ENCODE measurements around the gene TMEM140.
"Not testable (repeated sequence)": the region's sequence is repeated elsewhere in the genome, so short reads cannot be mapped to it uniquely, and the experiment has no call there.

TMEM140 gene

GRCh38 chr7:135165862-135166261, 18.0 kb downstream of the TMEM140 start:
- peaks cover 35 to 50% of the 10 kb centered on the region in 2 donors for H3K36me3 ChIP-seq (ENCODE audit: control insufficient read depth in 2 of 2, insufficient read depth in 2 of 2, low read length in 2 of 2)
- no peak overlapping the region for H3K27ac ChIP-seq (ENCODE audit: low read depth in 2 of 2, low read length in 2 of 2)
- no peak overlapping the region for H3K9ac ChIP-seq (ENCODE audit: low read depth in 1 of 2, low read length in 2 of 2)
- H3K4me3 ChIP-seq (ENCODE audit: low read length in 2 of 2) = no peak overlapping the region
- H3K4me1 ChIP-seq (ENCODE audit: control insufficient read depth in 2 of 2, insufficient read depth in 2 of 2, low read length in 2 of 2) = peaks cover 19 to 25% of the 10 kb centered on the region in 2 donors
- no peaks in the 10 kb centered on the region for H3K9me3 ChIP-seq (ENCODE audit: control insufficient read depth in 2 of 2, low read length in 2 of 2)
- no peaks in the 10 kb centered on the region for H3K27me3 ChIP-seq (ENCODE audit: control insufficient read depth in 2 of 2, insufficient read depth in 2 of 2, low read length in 2 of 2)

- peak overlapping the region in 1 of 2 donors; percentile 11 for H3K27ac ChIP-seq (ENCODE audit: low read depth in 2 of 2, low read length in 2 of 2)
- H3K4me1 ChIP-seq (ENCODE audit: control insufficient read depth in 2 of 2, insufficient read depth in 2 of 2, low read length in 2 of 2) = peaks cover 19 to 24% of the 10 kb centered on the region in 2 donors
- peaks cover 35 to 50% of the 10 kb centered on the region in 2 donors for H3K36me3 ChIP-seq (ENCODE audit: control insufficient read depth in 2 of 2, insufficient read depth in 2 of 2, low read length in 2 of 2)
- H3K9me3 ChIP-seq (ENCODE audit: control insufficient read depth in 2 of 2, low read length in 2 of 2) = no peaks in the 10 kb centered on the region
- no peak overlapping the region for H3K4me3 ChIP-seq (ENCODE audit: low read length in 2 of 2)
- no peak overlapping the region for H3K9ac ChIP-seq (ENCODE audit: low read depth in 1 of 2, low read length in 2 of 2)
- H3K27me3 ChIP-seq (ENCODE audit: control insufficient read depth in 2 of 2, insufficient read depth in 2 of 2, low read length in 2 of 2) = no peaks in the 10 kb centered on the region
These were observed 18.6 kb downstream of the TMEM140 start for GRCh38 chr7:135166338-135166990.

DNA sequence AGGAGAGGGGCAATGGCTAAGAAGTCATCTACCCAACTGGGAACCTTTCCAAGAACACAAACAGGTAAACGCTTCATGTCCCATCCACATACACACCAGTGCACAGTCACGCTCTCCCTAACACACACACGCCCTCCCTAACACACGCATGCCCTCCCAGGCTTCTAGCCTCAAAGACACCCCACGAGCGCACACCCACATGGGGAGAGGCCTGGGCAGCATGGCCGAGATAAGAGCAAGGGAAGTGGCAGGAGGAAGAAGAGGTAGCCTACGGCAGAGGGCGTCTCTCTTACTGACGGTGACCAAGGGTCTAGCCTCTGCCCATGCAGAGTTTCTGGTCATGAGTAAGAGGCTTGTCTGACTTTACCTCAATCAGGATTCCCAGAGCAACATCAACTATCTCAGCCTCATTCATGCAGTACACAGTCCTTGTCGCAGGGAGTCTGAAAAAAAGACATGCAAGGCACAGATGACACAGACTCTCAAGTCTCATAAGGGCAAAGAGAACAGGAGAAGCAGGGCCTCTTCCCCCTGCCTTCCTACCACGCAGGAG, 19.6 kb downstream of the TMEM140 start:
- Histone ChIP-seq H3K36me3 (ENCODE audit: control insufficient read depth in 2 of 2, insufficient read depth in 2 of 2, low read length in 2 of 2) (peaks cover 35 to 46% of the 10 kb centered on the region in 2 donors), H3K4me3 (ENCODE audit: low read length in 2 of 2) (no peak overlapping the region), H3K27ac (ENCODE audit: low read depth in 2 of 2, low read length in 2 of 2) (peak overlapping the region; percentile 33 to 50), H3K9ac (ENCODE audit: low read depth in 1 of 2, low read length in 2 of 2) (no peak overlapping the region), H3K27me3 (ENCODE audit: control insufficient read depth in 2 of 2, insufficient read depth in 2 of 2, low read length in 2 of 2) (no peaks in the 10 kb centered on the region), H3K4me1 (ENCODE audit: control insufficient read depth in 2 of 2, insufficient read depth in 2 of 2, low read length in 2 of 2) (peaks cover 21% of the 10 kb centered on the region in 2 donors), H3K9me3 (ENCODE audit: control insufficient read depth in 2 of 2, low read length in 2 of 2) (no peaks in the 10 kb centered on the region)

GRCh38 chr7:135168001-135168400, 20.1 kb downstream of the TMEM140 start:
- no peaks in the 10 kb centered on the region for H3K27me3 ChIP-seq (ENCODE audit: control insufficient read depth in 2 of 2, insufficient read depth in 2 of 2, low read length in 2 of 2)
- H3K27ac ChIP-seq (ENCODE audit: low read depth in 2 of 2, low read length in 2 of 2) = peak overlapping the region; percentile 48 to 50
- peaks cover 35 to 46% of the 10 kb centered on the region in 2 donors for H3K36me3 ChIP-seq (ENCODE audit: control insufficient read depth in 2 of 2, insufficient read depth in 2 of 2, low read length in 2 of 2)
- no peaks in the 10 kb centered on the region for H3K9me3 ChIP-seq (ENCODE audit: control insufficient read depth in 2 of 2, low read length in 2 of 2)
- H3K4me1 ChIP-seq (ENCODE audit: control insufficient read depth in 2 of 2, insufficient read depth in 2 of 2, low read length in 2 of 2) = peaks cover 21% of the 10 kb centered on the region in 2 donors
- H3K9ac ChIP-seq (ENCODE audit: low read depth in 1 of 2, low read length in 2 of 2) = no peak overlapping the region
- no peak overlapping the region for H3K4me3 ChIP-seq (ENCODE audit: low read length in 2 of 2)

DNA sequence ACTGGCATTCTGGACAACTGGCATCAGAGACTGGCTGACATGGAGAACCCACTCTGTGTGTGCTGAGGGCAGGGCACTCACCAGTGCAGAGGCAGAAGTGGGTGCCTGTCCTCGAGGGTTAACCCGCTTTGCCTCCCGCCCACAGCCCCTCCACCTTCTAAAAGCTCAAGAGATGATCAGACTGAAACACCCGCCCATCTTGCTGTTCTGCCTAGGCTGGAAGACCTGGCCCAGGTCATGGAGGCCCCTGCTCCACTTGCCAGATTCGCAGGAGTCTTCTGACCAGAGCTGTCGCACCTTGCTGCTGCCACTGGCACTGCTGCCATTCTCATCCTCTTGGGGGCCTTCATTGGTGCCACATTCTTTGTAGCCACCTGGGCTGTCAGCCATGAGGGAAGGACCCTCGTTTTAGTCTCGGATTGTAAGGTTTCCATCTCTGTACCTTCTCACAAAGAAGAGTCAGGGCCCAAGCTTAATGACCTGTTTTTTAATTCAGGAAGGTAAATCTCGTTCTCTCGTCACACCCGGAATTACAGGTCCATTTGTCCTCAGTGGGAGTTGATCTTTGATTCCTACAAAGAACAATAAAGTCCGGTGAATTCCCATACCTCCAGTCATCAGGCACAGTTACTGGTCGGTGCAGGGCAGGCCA, 20.7 kb downstream of the TMEM140 start:
- H3K9ac ChIP-seq (ENCODE audit: low read depth in 1 of 2, low read length in 2 of 2) = no peak overlapping the region
- no peaks in the 10 kb centered on the region for H3K27me3 ChIP-seq (ENCODE audit: control insufficient read depth in 2 of 2, insufficient read depth in 2 of 2, low read length in 2 of 2)
- peak overlapping the region; percentile 92 to 96 for H3K27ac ChIP-seq (ENCODE audit: low read depth in 2 of 2, low read length in 2 of 2)
- H3K4me3 ChIP-seq (ENCODE audit: low read length in 2 of 2) = peak overlapping the region in 1 of 2 donors; percentile 87
- no peaks in the 10 kb centered on the region for H3K9me3 ChIP-seq (ENCODE audit: control insufficient read depth in 2 of 2, low read length in 2 of 2)
- peaks cover 35 to 46% of the 10 kb centered on the region in 2 donors for H3K36me3 ChIP-seq (ENCODE audit: control insufficient read depth in 2 of 2, insufficient read depth in 2 of 2, low read length in 2 of 2)
- H3K4me1 ChIP-seq (ENCODE audit: control insufficient read depth in 2 of 2, insufficient read depth in 2 of 2, low read length in 2 of 2) = peaks cover 21% of the 10 kb centered on the region in 2 donors

GRCh38 chr7:135169141-135169963, 21.5 kb downstream of the TMEM140 start:
- Histone ChIP-seq H3K4me3 (ENCODE audit: low read length in 2 of 2) (peak overlapping the region; percentile 83 to 87), H3K27ac (ENCODE audit: low read depth in 2 of 2, low read length in 2 of 2) (peak overlapping the region; percentile 92 to 96), H3K36me3 (ENCODE audit: control insufficient read depth in 2 of 2, insufficient read depth in 2 of 2, low read length in 2 of 2) (peaks cover 35 to 41% of the 10 kb centered on the region in 2 donors), H3K9ac (ENCODE audit: low read depth in 1 of 2, low read length in 2 of 2) (peak overlapping the region; percentile 91 to 95), H3K27me3 (ENCODE audit: control insufficient read depth in 2 of 2, insufficient read depth in 2 of 2, low read length in 2 of 2) (no peaks in the 10 kb centered on the region), H3K4me1 (ENCODE audit: control insufficient read depth in 2 of 2, insufficient read depth in 2 of 2, low read length in 2 of 2) (peaks cover 21% of the 10 kb centered on the region in 2 donors), H3K9me3 (ENCODE audit: control insufficient read depth in 2 of 2, low read length in 2 of 2) (no peaks in the 10 kb centered on the region)

GRCh38 chr7:135169964-135170273, 22.0 kb downstream of the TMEM140 start:
- Histone ChIP-seq H3K4me3 (ENCODE audit: low read length in 2 of 2) (peak overlapping the region; percentile 83 to 87), H3K27me3 (ENCODE audit: control insufficient read depth in 2 of 2, insufficient read depth in 2 of 2, low read length in 2 of 2) (no peaks in the 10 kb centered on the region), H3K4me1 (ENCODE audit: control insufficient read depth in 2 of 2, insufficient read depth in 2 of 2, low read length in 2 of 2) (peaks cover 21% of the 10 kb centered on the region in 2 donors), H3K27ac (ENCODE audit: low read depth in 2 of 2, low read length in 2 of 2) (peak overlapping the region; percentile 92 to 96), H3K36me3 (ENCODE audit: control insufficient read depth in 2 of 2, insufficient read depth in 2 of 2, low read length in 2 of 2) (peaks cover 35 to 38% of the 10 kb centered on the region in 2 donors), H3K9me3 (ENCODE audit: control insufficient read depth in 2 of 2, low read length in 2 of 2) (no peaks in the 10 kb centered on the region), H3K9ac (ENCODE audit: low read depth in 1 of 2, low read length in 2 of 2) (peak overlapping the region; percentile 91 to 95)

DNA sequence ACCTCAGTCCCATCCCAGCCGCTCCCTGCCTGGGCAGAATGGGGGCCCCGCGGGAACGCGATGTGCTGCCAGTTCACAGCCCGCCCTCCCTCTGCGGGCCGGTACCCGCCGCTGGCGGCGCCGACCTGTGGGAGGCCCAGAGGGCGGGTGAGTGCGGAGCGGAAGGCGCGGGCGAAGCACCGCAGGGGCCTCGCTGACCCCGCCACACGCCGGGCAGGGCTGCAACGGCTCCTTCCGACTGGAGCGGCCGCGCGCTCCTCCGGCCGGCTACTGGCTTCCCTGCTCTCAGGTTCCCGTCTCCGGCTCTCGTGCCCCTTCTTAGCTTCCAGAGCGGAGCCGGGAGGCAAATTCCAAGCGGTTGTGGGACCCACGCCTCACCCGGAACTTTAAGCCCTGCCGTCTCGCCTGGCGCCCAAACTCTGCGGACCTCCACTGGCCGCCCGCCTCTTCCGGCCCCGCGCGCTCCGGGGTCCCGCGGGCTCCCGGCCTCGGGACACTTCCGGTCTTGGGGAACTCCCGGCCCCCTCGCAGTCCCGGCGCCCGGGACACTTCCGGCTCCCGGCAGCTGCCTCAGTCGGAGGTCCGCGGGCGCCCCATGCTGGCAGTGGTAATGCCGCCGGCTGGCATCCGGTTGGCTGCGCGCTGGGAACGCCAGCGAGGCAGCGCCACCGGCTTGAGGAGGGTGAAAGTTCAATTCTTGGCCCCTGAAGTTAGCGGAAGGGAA, 22.6 kb downstream of the TMEM140 start, which contains the start of gene CYREN:
Gene CYREN, minus strand, starts transcription at position 434 of the 724 bp plus-strand sequence. CDS start 1,785 bp downstream, outside the sequence.
- Histone ChIP-seq H3K36me3 (ENCODE audit: control insufficient read depth in 2 of 2, insufficient read depth in 2 of 2, low read length in 2 of 2) (peaks cover 30 to 33% of the 10 kb centered on the region in 2 donors), H3K4me3 (ENCODE audit: low read length in 2 of 2) (peak within 1 kb of the TSS; percentile 83 to 87), H3K9me3 (ENCODE audit: control insufficient read depth in 2 of 2, low read length in 2 of 2) (no peaks in the 10 kb centered on the region), H3K9ac (ENCODE audit: low read depth in 1 of 2, low read length in 2 of 2) (peak within 1 kb of the TSS; percentile 91 to 95), H3K4me1 (ENCODE audit: control insufficient read depth in 2 of 2, insufficient read depth in 2 of 2, low read length in 2 of 2) (peaks cover 21% of the 10 kb centered on the region in 2 donors), H3K27ac (ENCODE audit: low read depth in 2 of 2, low read length in 2 of 2) (peak within 1 kb of the TSS; percentile 92 to 96), H3K27me3 (ENCODE audit: control insufficient read depth in 2 of 2, insufficient read depth in 2 of 2, low read length in 2 of 2) (no peaks in the 10 kb centered on the region)

DNA sequence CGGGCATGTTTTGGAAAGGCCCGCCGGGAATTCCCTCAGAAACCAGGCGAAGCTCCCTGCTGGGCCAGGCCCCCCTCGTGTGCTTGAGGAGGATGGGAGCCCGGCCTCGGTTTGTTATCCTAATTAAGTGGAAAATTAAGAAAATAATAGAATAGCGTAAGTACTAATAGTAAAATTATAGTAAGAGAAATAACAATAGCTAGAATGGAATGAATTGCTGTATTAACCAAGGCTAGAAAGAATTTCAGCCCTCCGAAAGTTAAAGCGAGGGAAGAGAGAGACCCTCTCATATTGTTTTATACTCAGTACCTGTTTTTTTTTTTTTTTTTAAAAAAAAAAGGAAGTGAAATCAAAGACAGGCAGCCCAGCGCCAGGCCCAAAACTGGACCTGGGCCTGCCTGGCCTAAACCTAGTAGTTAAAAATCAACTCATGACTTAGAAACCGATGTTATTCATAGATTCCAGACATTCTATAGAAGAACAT, 23.2 kb downstream of the TMEM140 start:
- Histone ChIP-seq H3K36me3 (ENCODE audit: control insufficient read depth in 2 of 2, insufficient read depth in 2 of 2, low read length in 2 of 2) (peaks cover 24 to 27% of the 10 kb centered on the region in 2 donors), H3K4me3 (ENCODE audit: low read length in 2 of 2) (peak overlapping the region; percentile 69 to 83), H3K4me1 (ENCODE audit: control insufficient read depth in 2 of 2, insufficient read depth in 2 of 2, low read length in 2 of 2) (peaks cover 21% of the 10 kb centered on the region in 2 donors), H3K27ac (ENCODE audit: low read depth in 2 of 2, low read length in 2 of 2) (peak overlapping the region; percentile 92 to 96), H3K9ac (ENCODE audit: low read depth in 1 of 2, low read length in 2 of 2) (peak overlapping the region; percentile 70 to 95)
- H3K27me3 ChIP-seq (ENCODE audit: control insufficient read depth in 2 of 2, insufficient read depth in 2 of 2, low read length in 2 of 2); H3K9me3 ChIP-seq (ENCODE audit: control insufficient read depth in 2 of 2, low read length in 2 of 2): not testable (repeated sequence)
